ENCODE results near the gene CDH19.
"Not testable (repeated sequence)": the region's sequence is repeated elsewhere in the genome, so short reads cannot be mapped to it uniquely, and the experiment has no call there.

Gene CDH19

DNA sequence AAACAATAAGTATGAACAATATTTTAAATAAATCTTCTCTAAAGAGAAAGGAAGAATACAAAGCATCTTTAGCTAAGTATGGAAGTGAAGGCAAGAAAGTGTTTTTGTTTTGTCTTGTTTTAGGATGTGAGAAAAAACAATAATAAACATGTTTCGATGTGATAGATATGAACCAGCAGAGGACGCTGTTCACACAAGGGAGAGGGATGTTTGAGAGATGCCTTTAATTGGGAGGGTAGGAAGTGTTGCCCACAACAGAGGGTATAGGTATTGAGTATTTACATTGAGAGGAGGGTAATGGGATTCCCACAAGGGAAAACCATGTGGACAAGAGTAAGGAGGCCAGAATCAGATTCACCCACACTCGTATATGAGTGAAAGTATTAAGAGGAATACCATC lies 55.1 kb downstream of the CDH19 start:
- H3K36me3 Mint-ChIP-seq (ENCODE audit: low read depth), result no peaks in the 10 kb centered on the region
- H3K27ac Mint-ChIP-seq, result no peak overlapping the region
- H3K9me3 Mint-ChIP-seq, result peaks cover 6% of the 10 kb centered on the region
- no peaks in the 10 kb centered on the region for H3K4me1 Mint-ChIP-seq (ENCODE audit: low read depth)
- H3K4me3 Mint-ChIP-seq, result no peak overlapping the region
- no peaks in the 10 kb centered on the region for H3K27me3 Mint-ChIP-seq

DNA sequence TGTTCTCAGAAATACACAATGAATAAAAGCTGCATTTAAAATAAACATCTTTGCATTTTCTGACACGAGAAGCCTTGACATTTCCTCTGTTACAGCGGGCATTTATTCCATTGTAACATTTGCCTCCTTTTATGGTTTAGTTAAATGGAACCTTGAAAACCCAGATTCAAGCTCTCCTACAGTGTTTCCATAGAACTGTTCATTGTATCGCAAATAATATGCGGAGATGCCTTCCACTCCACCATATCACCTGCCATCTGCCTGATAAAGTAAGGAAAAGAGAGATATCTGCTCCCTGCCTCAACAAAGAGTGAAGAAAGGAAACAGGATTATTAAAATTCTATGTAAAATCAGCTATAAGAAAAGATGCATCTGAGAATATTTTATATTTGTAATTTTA lies 69.8 kb downstream of the CDH19 start:
- H3K4me1 Mint-ChIP-seq (ENCODE audit: low read depth), result no peaks in the 10 kb centered on the region
- no peaks in the 10 kb centered on the region for H3K36me3 Mint-ChIP-seq (ENCODE audit: low read depth)
- H3K9me3 Mint-ChIP-seq, result peaks cover 3% of the 10 kb centered on the region
- no peaks in the 10 kb centered on the region for H3K27me3 Mint-ChIP-seq
- no peak overlapping the region for H3K27ac Mint-ChIP-seq
- no peak overlapping the region for H3K4me3 Mint-ChIP-seq

DNA sequence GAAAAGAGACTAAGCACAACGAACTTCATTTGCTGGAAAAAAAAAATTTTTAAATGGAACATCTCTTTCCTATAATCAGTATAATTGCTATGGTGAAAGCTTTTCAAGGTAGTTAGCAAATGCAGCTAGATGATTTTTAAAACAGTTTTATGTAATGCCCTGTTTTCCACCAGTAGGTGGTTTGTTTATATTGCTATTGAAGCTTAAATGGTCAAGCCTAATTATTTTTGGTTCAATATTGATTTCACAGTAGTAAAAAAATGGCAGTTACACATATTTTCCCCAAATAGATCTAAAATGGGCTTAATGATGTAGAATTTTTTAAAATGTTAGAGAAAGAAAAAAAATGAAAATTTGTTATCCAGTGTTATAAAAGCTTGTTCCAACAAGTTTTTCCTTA lies 70.2 kb downstream of the CDH19 start:
- H3K27ac Mint-ChIP-seq, result no peak overlapping the region
- peaks cover 3% of the 10 kb centered on the region for H3K9me3 Mint-ChIP-seq
- H3K27me3 Mint-ChIP-seq, result no peaks in the 10 kb centered on the region

DNA sequence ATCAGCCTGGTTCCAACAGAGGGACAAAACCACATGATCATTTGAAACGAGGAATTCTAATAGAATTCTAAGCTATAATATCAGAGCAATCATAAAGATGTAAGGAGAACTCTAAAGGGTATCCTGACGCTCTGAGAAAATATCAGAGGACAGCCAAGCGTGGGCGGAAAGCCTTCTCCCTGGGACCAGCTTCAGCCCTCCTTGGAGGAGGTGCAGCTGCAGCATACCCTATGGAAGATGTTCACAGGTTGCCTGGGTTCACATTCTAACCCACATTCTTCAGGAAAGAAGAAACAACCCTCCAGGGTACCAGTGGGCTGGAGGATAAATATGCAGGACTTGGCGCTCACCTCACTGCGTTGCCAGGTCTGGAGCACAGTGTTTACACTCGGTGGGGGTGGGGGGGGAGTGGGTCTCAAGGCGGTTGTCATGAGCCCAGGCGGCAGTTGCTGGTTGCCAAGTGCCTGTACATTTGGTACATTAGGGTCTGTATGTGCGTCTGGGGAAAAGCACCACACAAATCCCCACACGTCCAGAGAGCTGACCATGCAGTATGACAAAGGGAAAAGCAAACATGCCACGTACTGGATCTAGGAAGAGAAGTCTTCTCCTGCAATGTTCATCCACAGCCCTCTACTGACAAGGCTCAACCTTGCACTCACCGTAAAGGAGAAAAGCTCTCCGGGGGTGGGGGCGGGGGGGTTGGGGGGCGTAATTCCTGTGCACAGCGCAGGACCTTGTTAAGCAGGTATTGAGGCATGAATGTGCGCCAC lies 80.5 kb downstream of the CDH19 start:
- Mint-ChIP-seq H3K27me3 (no peaks in the 10 kb centered on the region), H3K27ac (no peak overlapping the region), H3K4me1 (ENCODE audit: low read depth) (no peaks in the 10 kb centered on the region), H3K4me3 (no peak overlapping the region), H3K9me3 (peaks cover 4% of the 10 kb centered on the region), H3K36me3 (ENCODE audit: low read depth) (no peaks in the 10 kb centered on the region)

More for the DNA sequence above, 70.2 kb downstream of the CDH19 start:
- Mint-ChIP-seq H3K4me3 (no peak overlapping the region), H3K4me1 (ENCODE audit: low read depth) (no peaks in the 10 kb centered on the region), H3K36me3 (ENCODE audit: low read depth) (no peaks in the 10 kb centered on the region)

DNA sequence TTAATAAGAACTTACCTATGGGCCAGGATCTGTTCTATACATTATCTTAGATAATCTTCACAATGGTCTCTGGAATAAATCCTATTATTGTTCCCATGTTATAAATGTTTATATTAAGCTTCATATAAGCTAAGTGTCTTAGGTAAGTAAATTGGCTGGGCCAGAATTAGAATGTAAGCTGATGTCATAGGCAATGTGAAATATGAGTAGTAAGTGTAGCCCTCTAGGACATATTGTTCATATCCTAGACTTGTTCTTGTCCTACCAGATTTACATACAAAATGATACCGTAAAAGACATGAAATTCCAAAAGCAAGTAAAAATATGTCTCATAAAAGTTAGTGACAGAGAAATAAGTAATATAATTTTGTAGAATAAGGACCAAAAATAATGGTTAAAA lies 89.9 kb downstream of the CDH19 start:
- peaks cover 2% of the 10 kb centered on the region for H3K9me3 Mint-ChIP-seq
- no peak overlapping the region for H3K4me3 Mint-ChIP-seq
- no peaks in the 10 kb centered on the region for H3K36me3 Mint-ChIP-seq (ENCODE audit: low read depth)

DNA sequence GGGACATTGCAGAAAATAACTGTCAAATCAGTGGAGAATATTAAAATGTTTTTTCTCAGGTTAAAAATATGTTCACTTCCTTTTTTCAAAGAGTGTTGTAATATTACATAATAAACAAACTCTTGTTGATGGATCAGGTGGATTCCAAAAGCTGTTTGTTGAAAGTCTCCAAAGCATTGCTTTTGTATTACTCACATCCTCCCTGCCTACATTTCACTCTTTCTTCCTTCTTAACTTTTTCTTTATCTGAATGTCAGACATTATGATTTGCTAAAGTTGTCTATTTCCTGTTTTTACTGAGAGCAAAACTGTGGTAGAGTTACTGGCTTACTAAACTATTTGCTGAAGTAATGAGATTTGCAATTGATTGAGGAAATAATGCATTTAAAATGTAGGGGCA lies 92.1 kb downstream of the CDH19 start:
- H3K9me3 Mint-ChIP-seq, result no peaks in the 10 kb centered on the region
- no peaks in the 10 kb centered on the region for H3K4me1 Mint-ChIP-seq (ENCODE audit: low read depth)
- no peak overlapping the region for H3K27ac Mint-ChIP-seq

More for the DNA sequence above, 89.9 kb downstream of the CDH19 start:
- H3K27me3 Mint-ChIP-seq, result no peaks in the 10 kb centered on the region
- H3K4me1 Mint-ChIP-seq (ENCODE audit: low read depth), result no peaks in the 10 kb centered on the region
- H3K27ac Mint-ChIP-seq, result no peak overlapping the region

DNA sequence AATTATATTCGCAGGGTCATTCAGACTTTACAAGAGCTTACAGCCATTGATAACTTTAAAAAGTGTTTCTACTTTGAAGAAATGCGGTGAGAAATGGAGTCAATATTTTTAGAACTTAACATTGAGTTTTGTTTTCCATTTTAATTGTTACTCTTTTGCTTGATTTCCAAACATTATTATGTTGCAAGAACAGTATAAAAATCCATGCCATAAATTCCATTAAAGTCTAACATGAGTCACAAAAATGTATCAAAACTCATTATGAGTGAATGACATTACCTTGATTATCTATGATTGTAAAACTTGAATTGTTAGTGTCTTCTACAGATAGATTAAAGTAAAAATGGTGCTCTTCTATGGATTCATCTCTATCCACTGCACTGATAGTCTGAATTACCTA lies 92.6 kb downstream of the CDH19 start:
- Mint-ChIP-seq H3K4me1 (ENCODE audit: low read depth) (no peaks in the 10 kb centered on the region), H3K27ac (no peak overlapping the region), H3K36me3 (ENCODE audit: low read depth) (no peaks in the 10 kb centered on the region), H3K4me3 (no peak overlapping the region), H3K9me3 (no peaks in the 10 kb centered on the region), H3K27me3 (no peaks in the 10 kb centered on the region)

More for the DNA sequence above, 92.1 kb downstream of the CDH19 start:
- H3K27me3 Mint-ChIP-seq, result no peaks in the 10 kb centered on the region
- no peaks in the 10 kb centered on the region for H3K36me3 Mint-ChIP-seq (ENCODE audit: low read depth)
- H3K4me3 Mint-ChIP-seq, result no peak overlapping the region

DNA sequence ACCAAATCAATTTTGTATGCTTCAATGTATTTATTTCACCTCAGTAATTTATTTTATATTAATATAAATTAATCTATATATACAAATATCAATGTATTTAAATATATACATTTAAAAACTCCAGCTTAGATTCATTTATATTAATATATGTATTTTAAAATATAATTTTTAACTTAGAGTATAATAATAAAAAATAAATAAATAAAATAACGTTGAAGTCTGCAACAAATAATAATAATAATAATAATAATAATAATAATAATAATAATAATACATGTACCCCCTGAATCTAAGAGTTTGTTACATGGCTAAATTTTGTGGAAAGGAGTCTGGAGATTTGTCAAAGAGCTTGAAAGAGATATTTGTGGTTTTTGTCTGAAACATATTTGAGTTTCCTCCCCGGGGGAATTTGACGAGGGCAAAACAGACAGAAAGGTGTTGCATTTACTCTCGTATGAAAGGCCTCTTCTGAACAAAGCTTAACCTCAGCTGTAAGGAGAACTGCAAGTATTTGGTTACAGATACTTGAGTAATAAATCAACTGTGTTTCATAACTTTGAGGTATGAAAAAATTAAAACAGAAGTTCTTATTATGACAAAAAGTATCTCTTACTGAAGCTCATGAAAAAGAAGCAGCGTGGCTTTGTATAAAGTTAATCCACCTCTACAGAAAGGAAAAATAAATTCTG lies 93.4 kb downstream of the CDH19 start:
- no peaks in the 10 kb centered on the region for H3K4me1 Mint-ChIP-seq (ENCODE audit: low read depth)
- H3K4me3 Mint-ChIP-seq, result no peak overlapping the region
- no peaks in the 10 kb centered on the region for H3K27me3 Mint-ChIP-seq
- H3K9me3 Mint-ChIP-seq, result no peaks in the 10 kb centered on the region
- no peak overlapping the region for H3K27ac Mint-ChIP-seq
- no peaks in the 10 kb centered on the region for H3K36me3 Mint-ChIP-seq (ENCODE audit: low read depth)

DNA sequence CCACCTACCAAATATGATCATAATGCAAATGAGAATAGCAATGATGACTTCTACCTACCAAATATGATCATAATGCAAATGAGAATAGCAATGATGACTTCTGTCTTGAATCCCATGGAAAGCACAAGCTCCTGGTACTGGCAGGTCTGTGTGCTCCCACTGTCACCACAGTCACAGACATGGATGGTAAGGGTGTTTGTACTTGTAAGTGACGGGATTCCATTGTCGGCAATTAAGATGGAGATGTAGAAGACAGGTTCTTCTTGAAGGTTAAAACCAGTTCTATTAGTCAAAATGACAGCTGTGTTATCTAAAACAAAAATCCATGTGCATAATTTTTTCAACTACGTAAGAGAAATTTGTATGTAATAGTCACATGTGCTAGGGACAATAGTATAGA lies 95.0 kb downstream of the CDH19 start:
- Mint-ChIP-seq H3K4me3 (no peak overlapping the region), H3K27ac (no peak overlapping the region), H3K27me3 (no peaks in the 10 kb centered on the region), H3K9me3 (no peaks in the 10 kb centered on the region), H3K4me1 (ENCODE audit: low read depth) (no peaks in the 10 kb centered on the region), H3K36me3 (ENCODE audit: low read depth) (no peaks in the 10 kb centered on the region)

DNA sequence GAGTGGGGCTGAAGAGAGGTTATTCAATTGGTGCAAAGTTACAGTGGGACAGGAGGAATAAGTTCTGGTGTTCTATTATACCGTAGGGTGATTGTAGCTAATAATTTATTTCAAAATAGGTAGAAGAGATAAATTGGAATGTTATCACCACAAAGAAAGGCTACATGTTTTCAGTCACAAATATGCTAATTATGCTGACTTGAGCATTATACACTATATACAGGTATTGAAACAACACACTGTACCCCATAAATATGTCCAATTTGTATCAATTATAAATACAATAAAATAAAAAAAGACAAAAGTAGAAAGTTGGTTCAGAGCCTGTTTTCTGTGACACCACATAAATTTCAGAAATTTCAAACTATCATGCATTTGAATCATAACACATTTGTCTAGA lies 97.7 kb downstream of the CDH19 start:
- H3K4me1 Mint-ChIP-seq (ENCODE audit: low read depth), result no peaks in the 10 kb centered on the region
- no peaks in the 10 kb centered on the region for H3K36me3 Mint-ChIP-seq (ENCODE audit: low read depth)
- H3K27me3 Mint-ChIP-seq, result no peaks in the 10 kb centered on the region
- H3K27ac Mint-ChIP-seq, result no peak overlapping the region
- H3K9me3 Mint-ChIP-seq, result no peaks in the 10 kb centered on the region
- no peak overlapping the region for H3K4me3 Mint-ChIP-seq

DNA sequence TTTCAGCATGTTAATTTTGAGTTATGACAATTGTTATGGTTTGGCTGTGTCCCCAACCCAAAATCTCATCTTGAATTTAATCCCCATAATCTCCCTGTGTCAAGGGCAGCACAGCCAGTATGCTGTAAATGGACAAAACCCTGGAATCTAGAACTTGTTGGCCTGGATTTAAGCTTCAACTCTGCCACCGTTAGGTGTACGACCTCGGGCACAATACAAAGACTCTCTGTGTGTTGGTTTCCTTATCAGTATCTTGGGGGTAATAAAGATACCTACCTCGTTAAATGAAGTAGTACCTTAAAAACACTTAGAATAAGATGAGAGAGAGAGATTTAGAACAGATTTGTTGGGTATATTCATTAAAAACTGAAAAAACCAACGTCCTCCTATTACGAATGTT lies 106.5 kb downstream of the CDH19 start:
- no peak overlapping the region for H3K4me3 Mint-ChIP-seq
- H3K4me1 Mint-ChIP-seq (ENCODE audit: low read depth), result no peaks in the 10 kb centered on the region
- no peaks in the 10 kb centered on the region for H3K9me3 Mint-ChIP-seq
- no peak overlapping the region for H3K27ac Mint-ChIP-seq
- no peaks in the 10 kb centered on the region for H3K36me3 Mint-ChIP-seq (ENCODE audit: low read depth)
- no peaks in the 10 kb centered on the region for H3K27me3 Mint-ChIP-seq

DNA sequence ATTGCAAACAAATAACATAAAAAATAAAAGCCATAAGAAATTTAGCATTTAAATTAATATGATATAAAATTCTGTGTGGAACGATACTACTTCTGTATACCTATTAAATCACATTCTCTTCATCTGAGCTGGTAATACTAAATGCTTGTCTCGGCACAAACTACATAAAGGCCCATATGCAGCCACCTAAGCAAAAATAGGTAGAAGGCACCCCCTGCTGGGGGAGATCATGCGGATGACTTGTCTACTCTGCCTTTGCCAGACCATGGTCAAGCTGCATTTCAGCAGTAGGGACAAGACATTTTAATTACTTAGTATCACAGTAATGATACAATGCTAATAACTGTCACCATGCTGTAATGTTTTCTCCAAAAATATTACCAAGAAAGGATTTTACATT lies 108.0 kb downstream of the CDH19 start:
- Mint-ChIP-seq H3K27ac (no peak overlapping the region), H3K4me3 (no peak overlapping the region), H3K4me1 (ENCODE audit: low read depth) (no peaks in the 10 kb centered on the region), H3K36me3 (ENCODE audit: low read depth) (no peaks in the 10 kb centered on the region), H3K9me3 (no peaks in the 10 kb centered on the region), H3K27me3 (no peaks in the 10 kb centered on the region)

DNA sequence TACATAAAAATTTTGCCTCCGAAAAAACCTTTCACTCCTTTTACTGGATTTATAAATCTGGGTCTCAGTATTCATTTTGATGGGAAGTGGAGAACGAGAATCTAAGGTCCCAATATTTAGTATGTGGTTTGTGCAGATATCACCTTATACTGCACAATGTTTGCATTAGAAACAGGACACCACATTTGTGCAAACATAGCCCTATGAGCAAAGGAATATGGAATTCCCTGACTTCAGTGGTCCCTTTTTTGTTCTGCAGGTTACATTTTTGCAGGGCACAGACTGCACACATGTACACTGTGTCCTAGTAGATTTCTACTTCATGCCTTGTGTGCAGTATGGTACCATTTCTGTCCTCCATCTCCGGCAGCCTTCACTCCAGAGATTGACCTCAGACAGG lies 130.0 kb downstream of the CDH19 start:
- Mint-ChIP-seq H3K4me1 (ENCODE audit: low read depth) (no peaks in the 10 kb centered on the region), H3K27ac (no peak overlapping the region), H3K4me3 (no peak overlapping the region), H3K36me3 (ENCODE audit: low read depth) (no peaks in the 10 kb centered on the region), H3K27me3 (no peaks in the 10 kb centered on the region), H3K9me3 (peaks cover 5% of the 10 kb centered on the region)

DNA sequence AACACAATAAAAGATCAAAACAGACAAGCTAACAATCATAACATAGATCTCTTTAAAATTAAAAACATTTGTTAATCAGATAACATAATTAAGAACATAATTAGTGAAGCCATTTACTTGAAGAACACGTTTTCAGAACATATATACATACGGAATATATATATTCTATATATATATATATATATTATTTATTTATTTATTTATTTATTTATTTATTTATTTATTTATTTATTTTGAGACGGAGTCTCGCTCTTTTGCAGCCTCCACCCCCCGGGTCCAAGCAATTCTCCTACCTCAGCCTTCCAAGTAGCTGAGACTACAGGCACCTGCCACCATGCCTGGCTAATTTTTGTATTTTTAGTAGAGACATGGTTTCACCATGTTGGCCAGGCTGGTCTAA lies 137.7 kb downstream of the CDH19 start:
- H3K9me3 Mint-ChIP-seq; H3K4me3 Mint-ChIP-seq; H3K36me3 Mint-ChIP-seq (ENCODE audit: low read depth); H3K4me1 Mint-ChIP-seq (ENCODE audit: low read depth); H3K27ac Mint-ChIP-seq; H3K27me3 Mint-ChIP-seq: not testable (repeated sequence)

DNA sequence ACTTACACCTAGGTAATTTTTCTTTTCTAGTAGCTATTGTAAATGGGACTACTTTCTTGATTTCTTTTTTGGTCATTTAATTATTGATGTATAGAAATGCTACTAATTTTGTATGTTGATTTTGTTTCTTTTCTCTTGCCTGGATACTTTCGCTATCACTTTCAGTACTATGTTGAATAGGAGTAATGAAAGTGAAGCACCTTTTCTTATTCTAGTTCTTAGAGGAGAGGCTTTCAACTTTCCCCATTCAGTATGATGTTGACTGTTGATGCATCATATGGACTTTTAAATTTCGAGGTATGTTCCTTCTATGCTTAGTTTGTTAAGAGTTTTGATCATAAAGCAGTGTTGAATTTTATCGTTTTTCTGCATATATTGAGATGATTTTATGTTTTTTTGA lies 142.5 kb downstream of the CDH19 start:
- no peaks in the 10 kb centered on the region for H3K9me3 Mint-ChIP-seq
- H3K27ac Mint-ChIP-seq, result no peak overlapping the region
- H3K4me1 Mint-ChIP-seq (ENCODE audit: low read depth), result no peaks in the 10 kb centered on the region
- no peak overlapping the region for H3K4me3 Mint-ChIP-seq
- H3K27me3 Mint-ChIP-seq, result no peaks in the 10 kb centered on the region
- H3K36me3 Mint-ChIP-seq (ENCODE audit: low read depth), result no peaks in the 10 kb centered on the region

DNA sequence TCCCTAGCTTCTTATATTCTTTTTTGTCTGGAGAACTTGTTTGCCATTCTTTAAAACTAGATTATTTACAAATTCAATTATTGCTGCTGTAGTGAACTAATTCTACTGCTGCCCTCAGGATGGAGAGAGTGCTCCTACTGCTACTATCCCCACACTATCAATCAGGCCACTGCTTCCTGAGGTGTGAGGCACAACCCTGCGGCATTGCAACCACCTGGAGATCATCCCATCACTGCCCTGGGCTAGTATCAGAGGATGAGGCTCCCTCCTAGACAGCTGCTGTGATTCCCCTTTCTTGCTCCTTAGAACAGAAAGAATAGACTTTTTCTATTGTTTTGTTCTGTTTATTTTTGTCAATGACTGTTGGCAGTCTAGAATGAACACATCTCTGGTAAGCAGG lies 146.6 kb downstream of the CDH19 start:
- Mint-ChIP-seq H3K27me3 (no peaks in the 10 kb centered on the region), H3K9me3 (peaks cover 4% of the 10 kb centered on the region), H3K27ac (no peak overlapping the region), H3K36me3 (ENCODE audit: low read depth) (no peaks in the 10 kb centered on the region), H3K4me1 (ENCODE audit: low read depth) (no peaks in the 10 kb centered on the region), H3K4me3 (no peak overlapping the region)
